ENCODE results near the gene ABI1. TPM values are rescaled to one million over a fixed set of nuclear protein-coding genes. Genes with fewer than 3 reads are reported as not detected.
A peak's percentile ranks its signal among the peaks of the same experiment; 100 is the strongest.

The ABI1 gene
- total RNA-seq, 1 donor from 2014 or later = 45.5 TPM

GRCh38 chr10:26698909-26699308, 161.8 kb downstream of the ABI1 start:
- Mint-ChIP-seq H3K4me1 (ENCODE audit: unreplicated experiment) (peaks cover 9% of the 10 kb centered on the region), H3K9me3 (no peaks in the 10 kb centered on the region)
- TF ChIP-seq CTCF (conservative IDR thresholded peaks at IDR 0.05) = no peak

GRCh38 chr10:26697922-26698608, 162.7 kb downstream of the ABI1 start:
- peak overlapping the region; percentile 99 for H3K4me3 Mint-ChIP-seq
- H3K4me1 Mint-ChIP-seq (ENCODE audit: unreplicated experiment) = peaks cover 9% of the 10 kb centered on the region
- no peak for DNase-seq (ENCODE audit: extremely low spot score, unreplicated experiment)
- H3K36me3 Mint-ChIP-seq = peaks cover 15% of the 10 kb centered on the region
- TF ChIP-seq CTCF (conservative IDR thresholded peaks at IDR 0.05) = no peak
- H3K27me3 Mint-ChIP-seq = peaks cover 7% of the 10 kb centered on the region
- no peaks in the 10 kb centered on the region for H3K9me3 Mint-ChIP-seq
- H3K27ac Mint-ChIP-seq = peak overlapping the region; percentile 78

More at GRCh38 chr10:26698909-26699308, 161.8 kb downstream of the ABI1 start:
- Mint-ChIP-seq H3K27me3 (peaks cover 7% of the 10 kb centered on the region), H3K4me3 (peak overlapping the region; percentile 99), H3K27ac (peak overlapping the region; percentile 78), H3K36me3 (peaks cover 17% of the 10 kb centered on the region)
- no peak for DNase-seq (ENCODE audit: extremely low spot score, unreplicated experiment)

- Mint-ChIP-seq H3K27ac (peak within 1 kb of the TSS; percentile 96), H3K36me3 (peaks cover 10% of the 10 kb centered on the region), H3K4me3 (peak within 1 kb of the TSS; percentile 99), H3K27me3 (peaks cover 7% of the 10 kb centered on the region), H3K4me1 (ENCODE audit: unreplicated experiment) (peaks cover 9% of the 10 kb centered on the region), H3K9me3 (no peaks in the 10 kb centered on the region)
- peak; percentile 78 for DNase-seq (ENCODE audit: extremely low spot score, unreplicated experiment)
- no peak for TF ChIP-seq CTCF (conservative IDR thresholded peaks at IDR 0.05)
Measured at GRCh38 chr10:26697163-26697921, 163.4 kb downstream of the ABI1 start, which contains the start of gene PDSS1. Gene PDSS1, plus strand, starts transcription at chr10:26697701. Its CDS starts 11 bp downstream, at chr10:26697712.

- H3K9me3 Mint-ChIP-seq = no peaks in the 10 kb centered on the region
- peaks cover 10% of the 10 kb centered on the region for H3K27me3 Mint-ChIP-seq
- H3K4me3 Mint-ChIP-seq = peak overlapping the region; percentile 98
- peak overlapping the region; percentile 96 for H3K27ac Mint-ChIP-seq
- DNase-seq (ENCODE audit: extremely low spot score, unreplicated experiment) = no peak
- TF ChIP-seq CTCF (conservative IDR thresholded peaks at IDR 0.05) = no peak
- H3K4me1 Mint-ChIP-seq (ENCODE audit: unreplicated experiment) = peaks cover 9% of the 10 kb centered on the region
- H3K36me3 Mint-ChIP-seq = peaks cover 7% of the 10 kb centered on the region
Measured at GRCh38 chr10:26696786-26697162, 164.0 kb downstream of the ABI1 start.

Other genes starting within 250 kb of the ABI1 start
- gene PDSS1, start 163.3 kb downstream of the ABI1 start, total RNA-seq (ENCODE audit: low replicate concordance) = 13.6 and 14.1 TPM in 2 replicates
- gene ANKRD26, start 239.5 kb upstream of the ABI1 start, total RNA-seq (ENCODE audit: low replicate concordance) = 8.6 and 14.0 TPM in 2 replicates